Coronary artery (tissue), 2 donors: ENCODE data around the gene MTHFD1.

Source experiments
- DNase-seq: peaks from one replicate; pipeline ENCODE4 v3.0.0-alpha.2; 2017; ENCODE audit warnings: low spot score
- H3K27ac ChIP-seq, 2 donors: fragments of 200-600 bp; sonication (generic); one replicate each; pipeline ENCODE4 v1.5.1; 2016 to 2019
- H3K4me3 ChIP-seq: fragments of 200-600 bp; sonication (generic); 2 replicates; pipeline ENCODE4 v1.5.1; 2016; ENCODE audit warnings: mild to moderate bottlenecking, moderate library complexity
- TF ChIP-seq, protein P1 (sequence below): fragments of 200-600 bp; sonication (generic); IDR thresholded peaks from one replicate; pipeline ENCODE4 v1.5.1; 2019; ENCODE audit warnings: antibody characterized with exemption

MTHFD1 gene

DNA sequence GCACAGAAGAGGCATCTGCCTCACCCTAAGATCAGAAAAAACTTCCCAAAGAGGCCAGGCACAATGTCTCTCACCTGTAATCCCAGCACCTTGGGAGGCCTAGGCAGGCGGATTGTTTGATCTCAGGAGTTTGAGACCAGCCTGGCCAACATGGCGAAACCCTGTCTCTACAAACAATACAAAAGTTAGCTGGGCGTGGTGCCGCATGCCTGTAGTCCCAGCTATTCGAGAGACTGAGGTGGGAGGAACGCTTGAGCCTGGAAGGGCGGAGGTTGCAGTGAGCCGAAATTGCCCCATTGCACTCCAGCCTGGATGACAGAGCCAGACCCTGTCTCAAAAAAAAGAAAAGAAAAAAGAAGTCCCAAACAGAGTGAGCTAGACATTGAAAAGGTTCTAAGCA, 120.9 kb downstream of the MTHFD1 start:
- Histone ChIP-seq H3K4me3 (no peak overlapping the region), H3K27ac (no peak overlapping the region)
- no peak for DNase-seq
- TF ChIP-seq, protein P1, sequence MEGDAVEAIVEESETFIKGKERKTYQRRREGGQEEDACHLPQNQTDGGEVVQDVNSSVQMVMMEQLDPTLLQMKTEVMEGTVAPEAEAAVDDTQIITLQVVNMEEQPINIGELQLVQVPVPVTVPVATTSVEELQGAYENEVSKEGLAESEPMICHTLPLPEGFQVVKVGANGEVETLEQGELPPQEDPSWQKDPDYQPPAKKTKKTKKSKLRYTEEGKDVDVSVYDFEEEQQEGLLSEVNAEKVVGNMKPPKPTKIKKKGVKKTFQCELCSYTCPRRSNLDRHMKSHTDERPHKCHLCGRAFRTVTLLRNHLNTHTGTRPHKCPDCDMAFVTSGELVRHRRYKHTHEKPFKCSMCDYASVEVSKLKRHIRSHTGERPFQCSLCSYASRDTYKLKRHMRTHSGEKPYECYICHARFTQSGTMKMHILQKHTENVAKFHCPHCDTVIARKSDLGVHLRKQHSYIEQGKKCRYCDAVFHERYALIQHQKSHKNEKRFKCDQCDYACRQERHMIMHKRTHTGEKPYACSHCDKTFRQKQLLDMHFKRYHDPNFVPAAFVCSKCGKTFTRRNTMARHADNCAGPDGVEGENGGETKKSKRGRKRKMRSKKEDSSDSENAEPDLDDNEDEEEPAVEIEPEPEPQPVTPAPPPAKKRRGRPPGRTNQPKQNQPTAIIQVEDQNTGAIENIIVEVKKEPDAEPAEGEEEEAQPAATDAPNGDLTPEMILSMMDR, result no peak
